ENCODE results near the gene LMAN1L. TPM values are rescaled to one million over a fixed set of nuclear protein-coding genes. Genes with fewer than 3 reads are reported as not detected.
A peak's percentile ranks its signal among the peaks of the same experiment; 100 is the strongest.

Gene LMAN1L
- total and polyA plus RNA-seq, 2 of the 4 experiments (the other 2 are of a cell fraction): not detected

GRCh38 chr15:74850393-74850792 lies 37.8 kb downstream of the LMAN1L start:
- Histone ChIP-seq H3K36me3 (ENCODE audit: control insufficient read depth, insufficient read depth, low read length) (peaks cover 60% of the 10 kb centered on the region), H4K20me1 (ENCODE audit: insufficient read depth, low read length) (peaks cover 12% of the 10 kb centered on the region), H3K4me3 (ENCODE audit: insufficient read depth, low read depth, low read length) (no peak overlapping the region), H3K4me2 (ENCODE audit: low read depth, low read length) (no peak overlapping the region), H3K23ac (ENCODE audit: low read depth, low read length) (no peak overlapping the region), H2BK5ac (ENCODE audit: low read depth, low read length, poor library complexity, severe bottlenecking) (no peak overlapping the region), H2BK15ac (ENCODE audit: low read depth, low read length) (no peak overlapping the region), H2AK9ac (replicated peaks; ENCODE audit: low read depth, low read length, poor library complexity) (peak overlapping the region; percentile 28), H3K79me1 (ENCODE audit: low read depth in 1 of 2, low read length in 2 of 2) (peaks cover 0 to 14% of the 10 kb centered on the region in 2 experiments; a peak in 1 of 4 replicates), H2AK5ac (ENCODE audit: low read depth, low read length) (no peak overlapping the region), H3K27me3 (ENCODE audit: control insufficient read depth, insufficient read depth, low read length) (no peaks in the 10 kb centered on the region), H3K9me1 (ENCODE audit: insufficient read depth, low read length) (no peaks in the 10 kb centered on the region), H4K8ac (ENCODE audit: low read depth in 2 of 2, low read length in 2 of 2) (no peak overlapping the region), H3K4me1 (ENCODE audit: control insufficient read depth, insufficient read depth, low read length) (no peaks in the 10 kb centered on the region), H3K4ac (ENCODE audit: low read depth, low read length) (no peak overlapping the region), H4K5ac (ENCODE audit: low read depth, low read length) (no peak overlapping the region), H3K27ac (ENCODE audit: insufficient read depth, low read length) (no peak overlapping the region), H2BK120ac (ENCODE audit: low read depth, low read length) (no peak overlapping the region), H3K9ac (ENCODE audit: low read depth, low read length) (no peak overlapping the region), H3K56ac (ENCODE audit: extremely low read depth, insufficient read depth, low read length) (no peak overlapping the region), H3K18ac (ENCODE audit: low read depth, low read length) (no peak overlapping the region), H2AFZ (replicated peaks; ENCODE audit: low read length, poor library complexity) (no peak overlapping the region), H4K91ac (ENCODE audit: insufficient read depth, low read depth, low read length) (no peak overlapping the region), H3K14ac (replicated peaks; ENCODE audit: low read depth, low read length) (no peak overlapping the region), H2BK20ac (ENCODE audit: low read depth, low read length) (no peak overlapping the region), H3K9me3 (ENCODE audit: control insufficient read depth, insufficient read depth, low read length) (no peaks in the 10 kb centered on the region)
- ChIA-PET CTCF (no interaction called here), POLR2A (ENCODE audit: unreplicated experiment) (no interaction called here)
- intact Hi-C loops (cut with micrococcal nuclease) (no loop called here), dilution Hi-C loops (cut with HindIII; ENCODE audit: low sequenced_read_pairs, unreplicated experiment) (no loop called here), in situ Hi-C loops (cut with MboI; ENCODE audit: low sequenced_read_pairs) (no loop called here)
- no TSS peak for BruUV-seq (replicated peaks)
- ATAC-seq (ENCODE audit: low read depth): no peak
- no peak for DNase-seq
- TF ChIP-seq RCOR1 (IDR thresholded peaks at IDR 0.05; ENCODE audit: insufficient replicate concordance, low read length) (no peak), CHD1 (IDR thresholded peaks at IDR 0.05; ENCODE audit: low read depth, low read length) (no peak), MXI1 (IDR thresholded peaks at IDR 0.05; ENCODE audit: borderline replicate concordance, low read depth, low read length) (no peak), NFE2L2 (IDR thresholded peaks at IDR 0.05; ENCODE audit: low read depth, low read length) (no peak)
- 93% methylated on average over 3 of the region's 4 CpGs; no CpG with 5 or more reads in 1 of the 2 experiments for WGBS, 2 experiments (ENCODE audit: extremely low coverage in 2 of 2, insufficient read length in 1 of 2)

All from IMR-90 (cell line).